A549 (cell line): ENCODE measurements around the gene PDF. TPM values are rescaled to one million over a fixed set of nuclear protein-coding genes. Genes with fewer than 3 reads are reported as not detected.

ENCODE experiments used
- ATAC-seq, 2 experiments: fragments of 200-7000 bp in 1 of 2; fragments of >200 bp in 1 of 2; cut with Nextera tagmentation in 1 of 2; cut with Tn5 transposase in 1 of 2; 3 replicates each; pipeline versions ENCODE4 v1.8.0 to v1.9.1; 2018 to 2020; ENCODE audit warnings: mild to moderate bottlenecking in 1 of 2, moderate library complexity in 1 of 2
- CTCF ChIA-PET: fragments of 300-600 bp; sonication (Branson Sonifier 250); formaldehyde crosslinking; extraction: SDS; loops from one replicate; lab custom pipeline; 2021; ENCODE audit warnings: antibody characterized with exemption, inconsistent platforms; lab: Yijun Ruan, JAX
- POLR2A ChIA-PET: fragments of 350-600 bp; formaldehyde crosslinking; extraction: SDS; loops from one replicate; lab custom pipeline; 2021; ENCODE audit warnings: antibody characterized with exemption, inconsistent platforms; lab: Yijun Ruan, JAX
- DNase-seq, 2 experiments: peaks; one replicate each; pipeline versions ENCODE4 v3.0.0 to v3.0.0-alpha.2; 2011 to 2016; ENCODE audit warnings: low read depth in 1 of 2, low spot score in 1 of 2
- FAIRE-seq: peaks from 2 replicates; lab custom pipeline; 2011; peaks lifted over from hg19 to GRCh38; lab: Jason Lieb, UNC
- H3K27ac ChIP-seq, 2 experiments: fragments of >200 bp; sonication (Bioruptor Twin); formaldehyde crosslinking; 3 replicates each; pipeline ENCODE4 v1.5.1; 2016 to 2017
- H3K4me1 ChIP-seq: fragments of >200 bp; sonication (Bioruptor Twin); formaldehyde crosslinking; 3 replicates; pipeline ENCODE4 v1.6.1; 2016
- H3K4me2 ChIP-seq: fragments of >200 bp; sonication (Bioruptor Twin); formaldehyde crosslinking; 3 replicates; pipeline ENCODE4 v1.6.1; 2016
- H3K4me3 ChIP-seq: fragments of >200 bp; sonication (Bioruptor Twin); formaldehyde crosslinking; 3 replicates; pipeline ENCODE4 v1.5.1; 2016
- H3K9me3 ChIP-seq: fragments of >200 bp; sonication (Bioruptor Twin); formaldehyde crosslinking; 3 replicates; pipeline ENCODE4 v1.6.1; 2016
- BHLHE40 ChIP-seq: IDR thresholded peaks from 2 replicates; pipeline ENCODE4 v1.6.1; 2012; ENCODE audit warnings: low read depth, low read length, inconsistent platforms
- CBX2 ChIP-seq: fragments of 200-600 bp; sonication (generic); IDR thresholded peaks from 2 replicates; pipeline ENCODE4 v1.6.1; 2016; ENCODE audit warnings: low read depth, mild to moderate bottlenecking, borderline replicate concordance
- CBX8 ChIP-seq: fragments of 200-600 bp; sonication (generic); IDR thresholded peaks from 2 replicates; pipeline ENCODE4 v1.6.1; 2016
- CEBPB ChIP-seq, 2 experiments: fragments of >200 bp in 1 of 2; sonication (Bioruptor Twin) in 1 of 2; formaldehyde crosslinking in 1 of 2; IDR thresholded peaks; 2 replicates each; pipeline ENCODE4 v1.6.1; 2012 to 2016
- E2F6 ChIP-seq: IDR thresholded peaks from 2 replicates; pipeline ENCODE4 v1.6.1; 2012; ENCODE audit warnings: low read depth, borderline replicate concordance
- EHF ChIP-seq: fragments of 250-450 bp; sonication (Bioruptor Pico); IDR thresholded peaks from 2 replicates; pipeline ENCODE4 v1.5.0; 2020; ENCODE audit warnings: mild to moderate bottlenecking
- EHMT2 ChIP-seq: fragments of 200-600 bp; sonication (generic); IDR thresholded peaks from 2 replicates; pipeline ENCODE4 v1.6.1; 2016; ENCODE audit warnings: antibody characterized with exemption, low read depth, mild to moderate bottlenecking, moderate library complexity
- ELK1 ChIP-seq: fragments of 150-350 bp; IDR thresholded peaks from 2 replicates; pipeline ENCODE4 v1.6.1; 2014; ENCODE audit warnings: low read depth, mild to moderate bottlenecking, low read length
- EP300 ChIP-seq, 2 experiments: fragments of >200 bp; sonication (Bioruptor Twin); formaldehyde crosslinking; IDR thresholded peaks; 2 replicates in 1 of 2; 3 replicates in 1 of 2; pipeline ENCODE4 v1.6.1; 2016 to 2017
- FOSB ChIP-seq: fragments of 250-450 bp; sonication (Bioruptor Pico); IDR thresholded peaks from 2 replicates; pipeline ENCODE4 v1.5.0; 2020; ENCODE audit warnings: mild to moderate bottlenecking, moderate library complexity
- FOXS1 ChIP-seq: fragments of 250-450 bp; sonication (Bioruptor Pico); IDR thresholded peaks from 2 replicates; pipeline ENCODE4 v1.5.0; 2020; ENCODE audit warnings: mild to moderate bottlenecking, moderate library complexity
- GATA3 ChIP-seq: IDR thresholded peaks from 2 replicates; pipeline ENCODE4 v1.6.1; 2012; ENCODE audit warnings: borderline replicate concordance
- HDAC2 ChIP-seq: fragments of 200-600 bp; sonication (generic); IDR thresholded peaks from 2 replicates; pipeline ENCODE4 v1.6.1; 2016
- HEYL ChIP-seq: fragments of 250-450 bp; sonication (Bioruptor Pico); IDR thresholded peaks from 2 replicates; pipeline ENCODE4 v1.8.0; 2021; ENCODE audit warnings: mild to moderate bottlenecking, moderate library complexity
- HOXA7 ChIP-seq: fragments of 250-450 bp; sonication (Bioruptor Pico); IDR thresholded peaks from 2 replicates; pipeline ENCODE4 v1.5.0; 2020; ENCODE audit warnings: mild to moderate bottlenecking, moderate library complexity
- HOXB13 ChIP-seq: fragments of 250-450 bp; sonication (Bioruptor Pico); IDR thresholded peaks from 2 replicates; pipeline ENCODE4 v1.5.0; 2020; ENCODE audit warnings: low read depth, mild to moderate bottlenecking, moderate library complexity
- JUN ChIP-seq, 2 experiments: fragments of >200 bp; sonication (Bioruptor Twin); formaldehyde crosslinking; IDR thresholded peaks; 2 replicates in 1 of 2; 3 replicates in 1 of 2; pipeline ENCODE4 v1.6.1; 2016 to 2017
- KDM1A ChIP-seq: fragments of 200-600 bp; sonication (generic); IDR thresholded peaks from 2 replicates; pipeline ENCODE4 v1.6.1; 2016; ENCODE audit warnings: low read depth, mild to moderate bottlenecking
- KDM5A ChIP-seq: fragments of 200-600 bp; sonication (generic); IDR thresholded peaks from 2 replicates; pipeline ENCODE4 v1.6.1; 2016; ENCODE audit warnings: antibody characterized with exemption, mild to moderate bottlenecking
- MAFK ChIP-seq: fragments of 450-650 bp; IDR thresholded peaks from 2 replicates; pipeline ENCODE4 v1.6.1; 2014; ENCODE audit not compliant: partially characterized antibody
- MAZ ChIP-seq: fragments of 150-350 bp; IDR thresholded peaks from 2 replicates; pipeline ENCODE4 v1.6.1; 2014; ENCODE audit warnings: antibody characterized with exemption, low read depth, low read length, borderline replicate concordance
- NFE2L2 ChIP-seq: fragments of 150-350 bp; conservative IDR thresholded peaks from 2 replicates; pipeline ENCODE4 v1.6.1; 2014; ENCODE audit warnings: low read length
- POLR2A ChIP-seq: IDR thresholded peaks from 2 replicates; pipeline ENCODE4 v1.6.1; 2012; ENCODE audit warnings: mild to moderate bottlenecking, low read length
- RCOR1 ChIP-seq: fragments of 150-350 bp; IDR thresholded peaks from 2 replicates; pipeline ENCODE4 v1.6.1; 2014; ENCODE audit warnings: antibody characterized with exemption, low read length, low read depth
- RNF2 ChIP-seq: fragments of 200-600 bp; sonication (generic); IDR thresholded peaks from 2 replicates; pipeline ENCODE4 v1.6.1; 2016; ENCODE audit warnings: low read depth, mild to moderate bottlenecking, antibody characterized with exemption, moderate library complexity, borderline replicate concordance
- TFCP2L1 ChIP-seq: fragments of 250-450 bp; sonication (Bioruptor Pico); IDR thresholded peaks from 2 replicates; pipeline ENCODE4 v1.5.0; 2021; ENCODE audit warnings: mild to moderate bottlenecking
- TP53 ChIP-seq: fragments of 250-450 bp; sonication (Bioruptor Pico); IDR thresholded peaks from 2 replicates; pipeline ENCODE4 v1.5.0; 2021; ENCODE audit warnings: mild to moderate bottlenecking, moderate library complexity
- ZC3H11A ChIP-seq: fragments of 450-650 bp; IDR thresholded peaks from 2 replicates; pipeline ENCODE4 v1.6.1; 2014; ENCODE audit warnings: antibody characterized with exemption, mild to moderate bottlenecking
- ZFP36 ChIP-seq: fragments of 450-650 bp; IDR thresholded peaks from 2 replicates; pipeline ENCODE4 v1.6.1; 2014; ENCODE audit warnings: borderline replicate concordance; ENCODE audit not compliant: partially characterized antibody
- ZNF302 ChIP-seq: fragments of 250-450 bp; sonication (Bioruptor Pico); IDR thresholded peaks from 2 replicates; pipeline ENCODE4 v1.9.0; 2021; ENCODE audit warnings: inconsistent platforms, mild to moderate bottlenecking, moderate library complexity
- ZSCAN20 ChIP-seq: fragments of 250-450 bp; sonication (Bioruptor Pico); IDR thresholded peaks from 2 replicates; pipeline ENCODE4 v1.8.0; 2022; ENCODE audit warnings: mild to moderate bottlenecking, moderate library complexity
- WGBS: methylation state at CpG from one replicate; pipeline ENCODE4 v1.1.6; 2017; ENCODE audit errors: missing lambda C conversion rate; 5-methylcytosine and 5-hydroxymethylcytosine counted together
- polyA minus RNA-seq: library from RNA; depleted of rRNA, polyadenylated mRNA; stranded (reverse); fragments of >200 nt; gene quantifications from 2 replicates; pipeline ENCODE4 v1.2.3, GENCODE V29; 2011; rRNA and poly(A)+ RNA removed
- polyA plus RNA-seq, 4 experiments: library from polyadenylated mRNA; depleted of rRNA in 3 of 4; stranded (reverse); fragments of >200 nt; fragmentation: RNase III in 1 of 4; extraction: RNeasy Plus Mini Kit Qiagen cat#74134 plus additional on column Dnase treatment in 1 of 4; gene quantifications; 2 replicates in 3 of 4; 3 replicates in 1 of 4; pipeline ENCODE4 v1.2.3, GENCODE V29; 2011 to 2017
- TF ChIP-seq, protein P1 (sequence below): fragments of >200 bp; sonication (Bioruptor Twin); formaldehyde crosslinking; IDR thresholded peaks from 3 replicates; pipeline ENCODE4 v1.6.1; 2016
- TF ChIP-seq, protein P2 (sequence below): fragments of 200-600 bp; sonication (generic); IDR thresholded peaks from 2 replicates; pipeline ENCODE4 v1.6.1; 2016; ENCODE audit warnings: antibody characterized with exemption, mild to moderate bottlenecking, moderate library complexity
- TF ChIP-seq, protein P3 (sequence below): fragments of 450-650 bp; IDR thresholded peaks from 2 replicates; pipeline ENCODE4 v1.6.1; 2014; ENCODE audit warnings: antibody characterized with exemption

PDF gene
- 10.0 and 16.1 TPM in 2 replicates for polyA plus RNA-seq (2011; rRNA removed)
- polyA plus RNA-seq (2012; cell fraction: cytosol; rRNA removed): 35.1 and 42.2 TPM in 2 replicates
- polyA plus RNA-seq (2012; cell fraction: nucleus; rRNA removed): 27.1 and 31.2 TPM in 2 replicates
- 27.6 to 29.1 TPM (median 27.9 TPM) in 3 replicates for polyA plus RNA-seq (2017; fragmentation: RNase III; extraction: RNeasy Plus Mini Kit Qiagen cat#74134 plus additional on column Dnase treatment)
- polyA minus RNA-seq: 3.8 and 4.0 TPM in 2 replicates

DNA sequence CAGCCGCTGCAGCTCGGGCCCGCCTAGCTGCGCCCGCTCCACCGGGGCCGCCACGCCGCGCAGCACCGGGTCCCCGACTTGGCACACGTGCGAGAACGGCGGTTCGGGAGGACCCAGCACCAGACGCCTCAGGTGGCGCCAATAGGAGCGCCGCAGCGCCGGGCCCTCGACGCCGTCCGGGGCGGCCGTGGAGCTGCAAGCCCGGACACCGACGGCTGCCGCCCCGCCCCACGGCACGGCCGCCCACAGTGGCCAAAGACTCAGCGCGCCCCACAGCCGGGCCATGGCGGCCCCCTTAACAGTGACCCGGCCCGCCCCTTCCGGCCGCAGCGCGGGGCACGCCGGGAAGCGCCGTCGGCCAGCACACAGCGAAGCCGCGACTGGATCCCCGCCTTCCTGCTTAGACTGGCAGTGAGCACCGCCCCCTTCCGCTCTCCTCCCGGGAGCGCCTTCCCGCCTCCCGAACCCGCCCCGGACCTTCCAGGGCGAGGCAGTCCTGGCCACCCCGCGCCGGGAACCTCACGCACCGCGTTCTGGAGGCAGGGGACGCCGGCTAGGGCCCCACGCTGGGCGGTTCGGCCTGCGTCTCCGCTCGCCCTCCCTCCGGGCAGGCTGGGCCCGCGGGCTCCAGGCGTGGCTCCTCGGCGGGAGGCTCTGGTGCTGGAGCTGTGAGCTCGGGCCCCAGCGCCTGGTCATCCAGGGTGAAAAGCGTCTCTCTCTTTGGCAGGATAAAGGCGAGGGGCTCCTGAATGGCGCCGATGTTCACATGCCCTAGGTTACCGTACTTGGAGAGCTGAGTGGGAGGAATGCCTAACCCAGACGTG lies at the start of gene PDF:
Gene PDF, minus strand, starts transcription at position 303 of the 824 bp plus-strand sequence. Its CDS starts 18 bp downstream, at position 285.
- DNase-seq: peak; percentile 93 to 94
- ATAC-seq: peak; percentile 94 to 95
- no peaks in the 10 kb centered on the region for H3K9me3 ChIP-seq
- H3K27ac ChIP-seq: peak within 1 kb of the TSS; percentile 93 to 94
- H3K4me3 ChIP-seq: peak within 1 kb of the TSS; percentile 76
- WGBS: 0% methylated on average over 11 of the region's 93 CpGs
- POLR2A ChIA-PET: interaction anchor here (0.5 to 1.8 kb wide), 3 partner anchors 12 to 191 kb away, joined by 4 to 7 read pairs (median 5); no protein-coding TSS in a partner anchor
- peak within 1 kb of the TSS; percentile 99 for H3K4me2 ChIP-seq
- CTCF ChIA-PET: interaction anchor here (0.7 to 8.9 kb wide), 6 partner anchors 7 to 180 kb away, joined by 3 to 44 read pairs (median 5); partner anchors contain the start of genes COG8, NIP7 and TMED6
- FAIRE-seq: no peak
- H3K4me1 ChIP-seq: peaks cover 39% of the 10 kb centered on the region
- TF ChIP-seq JUN (IDR thresholded peaks at IDR 0.05) (peak; percentile 61 to 96; a peak in 4 of 5 replicates), HDAC2 (no peak), FOXS1 (CRISPR knock-in tag) (no peak), EHF (CRISPR knock-in tag) (no peak), CBX8 (no peak), FOSB (CRISPR knock-in tag) (no peak), RCOR1 (no peak), ZFP36 (no peak), POLR2A (peak; percentile 87; the same call in 1 of the 2 replicates), CBX2 (no peak), TP53 (0 out of 2 replicates have a peak, but pooled peaks have one; percentile 57), MAFK (no peak), ZNF302 (CRISPR knock-in tag) (no peak), NFE2L2 (no peak), BHLHE40 (no peak), EP300 (IDR thresholded peaks at IDR 0.05) (no peak), KDM1A (no peak), E2F6 (peak; percentile 93), GATA3 (peak; percentile 62), HOXB13 (no peak), TFCP2L1 (CRISPR knock-in tag) (peak; percentile 90; the same call in 1 of the 2 replicates), CEBPB (IDR thresholded peaks at IDR 0.05) (no peak), KDM5A (no peak; the same call in 1 of the 2 replicates), HEYL (CRISPR knock-in tag) (no peak), EHMT2 (no peak), ELK1 (no peak), HOXA7 (CRISPR knock-in tag) (no peak), MAZ (no peak), RNF2 (no peak), ZSCAN20 (no peak), ZC3H11A (no peak)
- TF ChIP-seq, protein P1, sequence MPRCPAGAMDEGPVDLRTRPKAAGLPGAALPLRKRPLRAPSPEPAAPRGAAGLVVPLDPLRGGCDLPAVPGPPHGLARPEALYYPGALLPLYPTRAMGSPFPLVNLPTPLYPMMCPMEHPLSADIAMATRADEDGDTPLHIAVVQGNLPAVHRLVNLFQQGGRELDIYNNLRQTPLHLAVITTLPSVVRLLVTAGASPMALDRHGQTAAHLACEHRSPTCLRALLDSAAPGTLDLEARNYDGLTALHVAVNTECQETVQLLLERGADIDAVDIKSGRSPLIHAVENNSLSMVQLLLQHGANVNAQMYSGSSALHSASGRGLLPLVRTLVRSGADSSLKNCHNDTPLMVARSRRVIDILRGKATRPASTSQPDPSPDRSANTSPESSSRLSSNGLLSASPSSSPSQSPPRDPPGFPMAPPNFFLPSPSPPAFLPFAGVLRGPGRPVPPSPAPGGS: peak; percentile 94; the same call in 2 of the 3 replicates
- TF ChIP-seq, protein P2, sequence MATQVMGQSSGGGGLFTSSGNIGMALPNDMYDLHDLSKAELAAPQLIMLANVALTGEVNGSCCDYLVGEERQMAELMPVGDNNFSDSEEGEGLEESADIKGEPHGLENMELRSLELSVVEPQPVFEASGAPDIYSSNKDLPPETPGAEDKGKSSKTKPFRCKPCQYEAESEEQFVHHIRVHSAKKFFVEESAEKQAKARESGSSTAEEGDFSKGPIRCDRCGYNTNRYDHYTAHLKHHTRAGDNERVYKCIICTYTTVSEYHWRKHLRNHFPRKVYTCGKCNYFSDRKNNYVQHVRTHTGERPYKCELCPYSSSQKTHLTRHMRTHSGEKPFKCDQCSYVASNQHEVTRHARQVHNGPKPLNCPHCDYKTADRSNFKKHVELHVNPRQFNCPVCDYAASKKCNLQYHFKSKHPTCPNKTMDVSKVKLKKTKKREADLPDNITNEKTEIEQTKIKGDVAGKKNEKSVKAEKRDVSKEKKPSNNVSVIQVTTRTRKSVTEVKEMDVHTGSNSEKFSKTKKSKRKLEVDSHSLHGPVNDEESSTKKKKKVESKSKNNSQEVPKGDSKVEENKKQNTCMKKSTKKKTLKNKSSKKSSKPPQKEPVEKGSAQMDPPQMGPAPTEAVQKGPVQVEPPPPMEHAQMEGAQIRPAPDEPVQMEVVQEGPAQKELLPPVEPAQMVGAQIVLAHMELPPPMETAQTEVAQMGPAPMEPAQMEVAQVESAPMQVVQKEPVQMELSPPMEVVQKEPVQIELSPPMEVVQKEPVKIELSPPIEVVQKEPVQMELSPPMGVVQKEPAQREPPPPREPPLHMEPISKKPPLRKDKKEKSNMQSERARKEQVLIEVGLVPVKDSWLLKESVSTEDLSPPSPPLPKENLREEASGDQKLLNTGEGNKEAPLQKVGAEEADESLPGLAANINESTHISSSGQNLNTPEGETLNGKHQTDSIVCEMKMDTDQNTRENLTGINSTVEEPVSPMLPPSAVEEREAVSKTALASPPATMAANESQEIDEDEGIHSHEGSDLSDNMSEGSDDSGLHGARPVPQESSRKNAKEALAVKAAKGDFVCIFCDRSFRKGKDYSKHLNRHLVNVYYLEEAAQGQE: no peak
- TF ChIP-seq, protein P3, sequence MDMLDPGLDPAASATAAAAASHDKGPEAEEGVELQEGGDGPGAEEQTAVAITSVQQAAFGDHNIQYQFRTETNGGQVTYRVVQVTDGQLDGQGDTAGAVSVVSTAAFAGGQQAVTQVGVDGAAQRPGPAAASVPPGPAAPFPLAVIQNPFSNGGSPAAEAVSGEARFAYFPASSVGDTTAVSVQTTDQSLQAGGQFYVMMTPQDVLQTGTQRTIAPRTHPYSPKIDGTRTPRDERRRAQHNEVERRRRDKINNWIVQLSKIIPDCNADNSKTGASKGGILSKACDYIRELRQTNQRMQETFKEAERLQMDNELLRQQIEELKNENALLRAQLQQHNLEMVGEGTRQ: no peak
